ENCODE results near the gene ZNF576. TPM values are rescaled to one million over a fixed set of nuclear protein-coding genes. Genes with fewer than 3 reads are reported as not detected.

ZNF576 gene
- total and polyA plus RNA-seq, 2 of the 13 experiments (the other 11 are each of a cell fraction or from before 2014, with no cell fraction given): 7.2 to 9.6 TPM

DNA sequence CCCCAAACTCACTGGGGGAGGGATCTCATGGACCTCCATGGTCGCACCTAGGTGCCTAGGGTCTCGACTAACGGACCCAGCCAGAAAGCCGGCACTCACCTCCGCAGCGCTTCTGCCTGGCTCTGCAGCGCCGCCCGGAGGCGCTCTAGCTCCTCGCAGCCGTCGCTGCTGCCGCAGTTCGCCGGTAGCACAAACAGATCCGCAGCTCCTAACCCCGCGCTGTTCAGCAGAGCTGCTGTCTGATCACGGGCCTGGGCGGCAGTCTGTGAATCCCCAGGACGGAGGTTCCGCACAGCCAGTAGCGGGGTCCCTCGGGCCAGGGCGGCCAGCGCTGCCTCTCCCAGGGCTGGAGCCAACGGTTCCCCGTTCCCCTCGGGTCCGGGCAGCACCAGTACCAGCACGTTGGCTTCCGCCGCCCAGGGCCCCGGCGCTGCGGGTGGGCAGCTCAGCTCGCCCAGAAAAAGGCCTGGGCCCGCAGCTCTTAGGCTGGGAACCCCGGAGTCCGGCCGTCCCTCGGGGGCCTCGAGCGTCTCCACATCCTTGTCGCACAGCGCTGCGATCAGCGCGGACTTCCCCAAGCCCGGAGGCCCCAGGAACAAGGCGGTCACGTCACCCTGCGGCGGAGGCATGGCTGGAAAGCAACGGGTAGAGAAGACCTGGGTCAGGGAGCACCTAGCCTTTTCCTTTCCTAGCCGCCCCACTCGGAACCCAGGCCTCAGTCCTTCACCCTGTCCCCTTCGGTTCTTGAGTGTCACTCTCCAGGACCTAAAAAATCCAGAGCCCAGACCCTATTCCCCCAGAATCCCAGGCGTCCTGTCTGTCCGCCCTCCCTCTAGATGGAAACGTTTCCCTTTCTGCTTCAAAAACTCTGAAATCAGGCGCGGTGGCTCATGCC is 1.4 kb upstream of the ZNF576 start (continued):
- TF ChIP-seq ZNF558 (CRISPR knock-in tag; IDR thresholded peaks at IDR 0.05; ENCODE audit: borderline replicate concordance) (no peak), SKI (IDR thresholded peaks at IDR 0.05; ENCODE audit: partially characterized antibody) (no peak), PLSCR1 (CRISPR knock-in tag; IDR thresholded peaks at IDR 0.05; ENCODE audit: borderline replicate concordance) (no peak), THAP11 (CRISPR knock-in tag; IDR thresholded peaks at IDR 0.05) (peak; percentile 28; the same call in 1 of the 2 replicates), ZBTB39 (CRISPR knock-in tag; IDR thresholded peaks at IDR 0.05) (no peak), PRDM15 (CRISPR knock-in tag; IDR thresholded peaks at IDR 0.05) (no peak), STAG1 (CRISPR knock-in tag; IDR thresholded peaks at IDR 0.05) (peak; percentile 86), ZNF337 (CRISPR knock-in tag; IDR thresholded peaks at IDR 0.05; ENCODE audit: borderline replicate concordance, low read depth) (no peak), NFYB (CRISPR knock-in tag; IDR thresholded peaks at IDR 0.05) (no peak), ZNF766 (CRISPR knock-in tag; IDR thresholded peaks at IDR 0.05; ENCODE audit: borderline replicate concordance) (no peak)
- TF ChIP-seq, protein P1, sequence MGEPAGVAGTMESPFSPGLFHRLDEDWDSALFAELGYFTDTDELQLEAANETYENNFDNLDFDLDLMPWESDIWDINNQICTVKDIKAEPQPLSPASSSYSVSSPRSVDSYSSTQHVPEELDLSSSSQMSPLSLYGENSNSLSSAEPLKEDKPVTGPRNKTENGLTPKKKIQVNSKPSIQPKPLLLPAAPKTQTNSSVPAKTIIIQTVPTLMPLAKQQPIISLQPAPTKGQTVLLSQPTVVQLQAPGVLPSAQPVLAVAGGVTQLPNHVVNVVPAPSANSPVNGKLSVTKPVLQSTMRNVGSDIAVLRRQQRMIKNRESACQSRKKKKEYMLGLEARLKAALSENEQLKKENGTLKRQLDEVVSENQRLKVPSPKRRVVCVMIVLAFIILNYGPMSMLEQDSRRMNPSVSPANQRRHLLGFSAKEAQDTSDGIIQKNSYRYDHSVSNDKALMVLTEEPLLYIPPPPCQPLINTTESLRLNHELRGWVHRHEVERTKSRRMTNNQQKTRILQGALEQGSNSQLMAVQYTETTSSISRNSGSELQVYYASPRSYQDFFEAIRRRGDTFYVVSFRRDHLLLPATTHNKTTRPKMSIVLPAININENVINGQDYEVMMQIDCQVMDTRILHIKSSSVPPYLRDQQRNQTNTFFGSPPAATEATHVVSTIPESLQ (CRISPR knock-in tag; conservative IDR thresholded peaks at IDR 0.05): no peak
- TF ChIP-seq, protein P2, sequence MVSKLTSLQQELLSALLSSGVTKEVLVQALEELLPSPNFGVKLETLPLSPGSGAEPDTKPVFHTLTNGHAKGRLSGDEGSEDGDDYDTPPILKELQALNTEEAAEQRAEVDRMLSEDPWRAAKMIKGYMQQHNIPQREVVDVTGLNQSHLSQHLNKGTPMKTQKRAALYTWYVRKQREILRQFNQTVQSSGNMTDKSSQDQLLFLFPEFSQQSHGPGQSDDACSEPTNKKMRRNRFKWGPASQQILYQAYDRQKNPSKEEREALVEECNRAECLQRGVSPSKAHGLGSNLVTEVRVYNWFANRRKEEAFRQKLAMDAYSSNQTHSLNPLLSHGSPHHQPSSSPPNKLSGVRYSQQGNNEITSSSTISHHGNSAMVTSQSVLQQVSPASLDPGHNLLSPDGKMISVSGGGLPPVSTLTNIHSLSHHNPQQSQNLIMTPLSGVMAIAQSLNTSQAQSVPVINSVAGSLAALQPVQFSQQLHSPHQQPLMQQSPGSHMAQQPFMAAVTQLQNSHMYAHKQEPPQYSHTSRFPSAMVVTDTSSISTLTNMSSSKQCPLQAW (CRISPR knock-in tag; IDR thresholded peaks at IDR 0.05): peak; percentile 48; the same call in 1 of the 2 replicates
